ENCODE measurements around the gene PDCD5.
A peak's percentile ranks its signal among the peaks of the same experiment; 100 is the strongest.

The PDCD5 gene

GRCh38 chr19:32595491-32595890 is 14.5 kb downstream of the PDCD5 start:
- H3K9me3 ChIP-seq (ENCODE audit: control insufficient read depth, low read length): no peaks in the 10 kb centered on the region
- 97% methylated on average over 4 of the region's 6 CpGs for WGBS

GRCh38 chr19:32598022-32598421 is 17.0 kb downstream of the PDCD5 start:
- Histone ChIP-seq H2BK15ac (ENCODE audit: low read depth, poor library complexity, severe bottlenecking) (no peak overlapping the region), H2BK12ac (ENCODE audit: low read length in 2 of 2) (no peak overlapping the region), H3K9ac (ENCODE audit: low read length) (no peak overlapping the region), H3K4me1 (ENCODE audit: control insufficient read depth, insufficient read depth, low read depth, low read length) (no peaks in the 10 kb centered on the region), H4K8ac (ENCODE audit: low read length) (no peak overlapping the region), H3K4me3 (ENCODE audit: insufficient read depth in 1 of 2, low read depth in 1 of 2, low read length in 2 of 2) (no peak overlapping the region), H3K18ac (ENCODE audit: low read depth in 1 of 2, low read length in 2 of 2) (no peak overlapping the region), H3K9me3 (ENCODE audit: control insufficient read depth, low read length) (no peaks in the 10 kb centered on the region), H3K79me1 (replicated peaks; ENCODE audit: low read length, poor library complexity, severe bottlenecking) (peaks cover 2% of the 10 kb centered on the region), H3K14ac (ENCODE audit: low read length in 2 of 2) (no peak overlapping the region), H2BK5ac (ENCODE audit: low read depth, low read length, poor library complexity, severe bottlenecking) (no peak overlapping the region), H3K4ac (ENCODE audit: low read depth in 1 of 2, low read length in 2 of 2) (no peak overlapping the region), H3K4me2 (ENCODE audit: low read length, poor library complexity, severe bottlenecking) (no peak overlapping the region), H3K27me3 (ENCODE audit: control insufficient read depth in 1 of 2, insufficient read depth in 1 of 2, low read length in 2 of 2) (no peaks in the 10 kb centered on the region), H3K36me3 (ENCODE audit: control insufficient read depth in 1 of 2, insufficient read depth in 2 of 2, low read depth in 1 of 2, low read length in 2 of 2) (peaks cover 38 to 87% of the 10 kb centered on the region in 2 experiments), H3K23ac (ENCODE audit: low read length in 2 of 2) (no peak overlapping the region), H2AK5ac (ENCODE audit: low read length, severe bottlenecking) (no peak overlapping the region), H4K91ac (ENCODE audit: low read length) (no peak overlapping the region), H3K27ac (ENCODE audit: low read length, poor library complexity, severe bottlenecking) (no peak overlapping the region), H2BK120ac (ENCODE audit: low read depth, low read length) (no peak overlapping the region), H2AFZ (ENCODE audit: low read depth, low read length) (no peak overlapping the region)
- 93% methylated on average over 11 of the region's 11 CpGs for WGBS
- no peak for DNase-seq

More at GRCh38 chr19:32595491-32595890, 14.5 kb downstream of the PDCD5 start:
- no peak overlapping the region for H4K8ac ChIP-seq (ENCODE audit: low read length)
- no peak overlapping the region for H3K23ac ChIP-seq (ENCODE audit: low read length in 2 of 2)
- H2BK120ac ChIP-seq (ENCODE audit: low read depth, low read length): no peak overlapping the region
- H3K4me1 ChIP-seq (ENCODE audit: control insufficient read depth, insufficient read depth, low read depth, low read length): no peaks in the 10 kb centered on the region
- no peak overlapping the region for H3K9ac ChIP-seq (ENCODE audit: low read length)
- no peak overlapping the region for H3K4me3 ChIP-seq (ENCODE audit: insufficient read depth in 1 of 2, low read depth in 1 of 2, low read length in 2 of 2)
- H2BK5ac ChIP-seq (ENCODE audit: low read depth, low read length, poor library complexity, severe bottlenecking): no peak overlapping the region
- H3K4me2 ChIP-seq (ENCODE audit: low read length, poor library complexity, severe bottlenecking): no peak overlapping the region
- H3K18ac ChIP-seq (ENCODE audit: low read depth in 1 of 2, low read length in 2 of 2): no peak overlapping the region
- H2BK12ac ChIP-seq (ENCODE audit: low read length in 2 of 2): no peak overlapping the region
- H3K27ac ChIP-seq (ENCODE audit: low read length, poor library complexity, severe bottlenecking): no peak overlapping the region
- H2BK15ac ChIP-seq (ENCODE audit: low read depth, poor library complexity, severe bottlenecking): no peak overlapping the region
- no peak overlapping the region for H3K14ac ChIP-seq (ENCODE audit: low read length in 2 of 2)
- no peaks in the 10 kb centered on the region for H3K27me3 ChIP-seq (ENCODE audit: control insufficient read depth in 1 of 2, insufficient read depth in 1 of 2, low read length in 2 of 2)
- no peak overlapping the region for H3K4ac ChIP-seq (ENCODE audit: low read depth in 1 of 2, low read length in 2 of 2)
- H3K36me3 ChIP-seq (ENCODE audit: control insufficient read depth in 1 of 2, insufficient read depth in 2 of 2, low read depth in 1 of 2, low read length in 2 of 2): peaks cover 29 to 72% of the 10 kb centered on the region in 2 experiments
- DNase-seq: no peak
- no peak overlapping the region for H4K91ac ChIP-seq (ENCODE audit: low read length)
- no peak overlapping the region for H2AFZ ChIP-seq (ENCODE audit: low read depth, low read length)
- H3K79me1 ChIP-seq (replicated peaks; ENCODE audit: low read length, poor library complexity, severe bottlenecking): peaks cover 2% of the 10 kb centered on the region
- H2AK5ac ChIP-seq (ENCODE audit: low read length, severe bottlenecking): no peak overlapping the region

GRCh38 chr19:32599258-32599657 is 18.3 kb downstream of the PDCD5 start:
- DNase-seq: no peak

GRCh38 chr19:32599736-32600157 is 18.8 kb downstream of the PDCD5 start:
- no peak overlapping the region for H3K4me2 ChIP-seq (ENCODE audit: low read length, poor library complexity, severe bottlenecking)
- no peak overlapping the region for H2BK15ac ChIP-seq (ENCODE audit: low read depth, poor library complexity, severe bottlenecking)
- H2AK5ac ChIP-seq (ENCODE audit: low read length, severe bottlenecking): no peak overlapping the region
- DNase-seq: peak; percentile 70
- no peak overlapping the region for H3K27ac ChIP-seq (ENCODE audit: low read length, poor library complexity, severe bottlenecking)
- H3K4ac ChIP-seq (ENCODE audit: low read depth in 1 of 2, low read length in 2 of 2): no peak overlapping the region
- no peaks in the 10 kb centered on the region for H3K27me3 ChIP-seq (ENCODE audit: control insufficient read depth in 1 of 2, insufficient read depth in 1 of 2, low read length in 2 of 2)
- peaks cover 2% of the 10 kb centered on the region for H3K79me1 ChIP-seq (replicated peaks; ENCODE audit: low read length, poor library complexity, severe bottlenecking)
- H2BK12ac ChIP-seq (ENCODE audit: low read length in 2 of 2): no peak overlapping the region
- H3K36me3 ChIP-seq (ENCODE audit: control insufficient read depth in 1 of 2, insufficient read depth in 2 of 2, low read depth in 1 of 2, low read length in 2 of 2): peaks cover 43 to 89% of the 10 kb centered on the region in 2 experiments
- H3K4me3 ChIP-seq (ENCODE audit: insufficient read depth in 1 of 2, low read depth in 1 of 2, low read length in 2 of 2): no peak overlapping the region
- WGBS: 41% methylated on average over 2 of the region's 2 CpGs
- no peak overlapping the region for H2BK120ac ChIP-seq (ENCODE audit: low read depth, low read length)
- no peak overlapping the region for H3K9ac ChIP-seq (ENCODE audit: low read length)
- no peak overlapping the region for H2BK5ac ChIP-seq (ENCODE audit: low read depth, low read length, poor library complexity, severe bottlenecking)
- no peaks in the 10 kb centered on the region for H3K4me1 ChIP-seq (ENCODE audit: control insufficient read depth, insufficient read depth, low read depth, low read length)
- H3K18ac ChIP-seq (ENCODE audit: low read depth in 1 of 2, low read length in 2 of 2): no peak overlapping the region
- H3K14ac ChIP-seq (ENCODE audit: low read length in 2 of 2): no peak overlapping the region
- H4K91ac ChIP-seq (ENCODE audit: low read length): no peak overlapping the region
- H3K9me3 ChIP-seq (ENCODE audit: control insufficient read depth, low read length): no peaks in the 10 kb centered on the region
- no peak overlapping the region for H4K8ac ChIP-seq (ENCODE audit: low read length)
- no peak overlapping the region for H3K23ac ChIP-seq (ENCODE audit: low read length in 2 of 2)
- H2AFZ ChIP-seq (ENCODE audit: low read depth, low read length): no peak overlapping the region

More at GRCh38 chr19:32599258-32599657, 18.3 kb downstream of the PDCD5 start:
- Histone ChIP-seq H3K14ac (ENCODE audit: low read length in 2 of 2) (no peak overlapping the region), H3K4me2 (ENCODE audit: low read length, poor library complexity, severe bottlenecking) (no peak overlapping the region), H4K91ac (ENCODE audit: low read length) (no peak overlapping the region), H3K36me3 (ENCODE audit: control insufficient read depth in 1 of 2, insufficient read depth in 2 of 2, low read depth in 1 of 2, low read length in 2 of 2) (peaks cover 41 to 89% of the 10 kb centered on the region in 2 experiments), H2BK5ac (ENCODE audit: low read depth, low read length, poor library complexity, severe bottlenecking) (no peak overlapping the region), H3K4me3 (ENCODE audit: insufficient read depth in 1 of 2, low read depth in 1 of 2, low read length in 2 of 2) (no peak overlapping the region), H3K27ac (ENCODE audit: low read length, poor library complexity, severe bottlenecking) (no peak overlapping the region), H2AFZ (ENCODE audit: low read depth, low read length) (no peak overlapping the region), H2BK120ac (ENCODE audit: low read depth, low read length) (no peak overlapping the region), H2BK12ac (ENCODE audit: low read length in 2 of 2) (no peak overlapping the region), H2BK15ac (ENCODE audit: low read depth, poor library complexity, severe bottlenecking) (no peak overlapping the region), H2AK5ac (ENCODE audit: low read length, severe bottlenecking) (no peak overlapping the region), H3K18ac (ENCODE audit: low read depth in 1 of 2, low read length in 2 of 2) (no peak overlapping the region), H3K9ac (ENCODE audit: low read length) (no peak overlapping the region), H4K8ac (ENCODE audit: low read length) (no peak overlapping the region), H3K23ac (ENCODE audit: low read length in 2 of 2) (no peak overlapping the region), H3K79me1 (replicated peaks; ENCODE audit: low read length, poor library complexity, severe bottlenecking) (peaks cover 2% of the 10 kb centered on the region), H3K4me1 (ENCODE audit: control insufficient read depth, insufficient read depth, low read depth, low read length) (no peaks in the 10 kb centered on the region), H3K4ac (ENCODE audit: low read depth in 1 of 2, low read length in 2 of 2) (no peak overlapping the region), H3K27me3 (ENCODE audit: control insufficient read depth in 1 of 2, insufficient read depth in 1 of 2, low read length in 2 of 2) (no peaks in the 10 kb centered on the region), H3K9me3 (ENCODE audit: control insufficient read depth, low read length) (no peaks in the 10 kb centered on the region)
- WGBS: 100% methylated on average over 5 of the region's 6 CpGs

Data from mesenchymal stem cell (in vitro differentiated cells and primary cell).